H9 (cell line): ENCODE data around the gene ZNF362. TPM values are rescaled to one million over a fixed set of nuclear protein-coding genes. Genes with fewer than 3 reads are reported as not detected.

Experiments used
- DNase-seq: peaks from one replicate; pipeline ENCODE4 v3.0.0-alpha.2; 2017
- H2AFZ ChIP-seq: one replicate; pipeline ENCODE4 v1.6.1; 2013; ENCODE audit warnings: mild to moderate bottlenecking, low read length, control low read depth, moderate library complexity
- H2AK5ac ChIP-seq: 2 replicates; pipeline ENCODE4 v1.6.1; 2013; ENCODE audit warnings: low read length, control low read depth, mixed read lengths; ENCODE audit not compliant: insufficient read length
- H2BK120ac ChIP-seq: one replicate; pipeline ENCODE4 v1.6.1; 2013; ENCODE audit warnings: low read depth, mild to moderate bottlenecking, low read length, control low read depth, inconsistent platforms; ENCODE audit not compliant: poor library complexity, severe bottlenecking
- H2BK12ac ChIP-seq: 2 replicates; pipeline ENCODE4 v1.6.1; 2013; ENCODE audit warnings: low read length, control low read depth, mixed read lengths, low read depth; ENCODE audit not compliant: insufficient read length
- H2BK15ac ChIP-seq: 2 replicates; pipeline ENCODE4 v1.6.1; 2013; ENCODE audit warnings: low read depth, low read length, control low read depth
- H2BK20ac ChIP-seq: one replicate; pipeline ENCODE4 v1.6.1; 2013; ENCODE audit warnings: low read depth, mild to moderate bottlenecking, low read length, control low read depth, inconsistent platforms; ENCODE audit not compliant: poor library complexity, severe bottlenecking
- H2BK5ac ChIP-seq: 2 replicates; pipeline ENCODE4 v1.6.1; 2013; ENCODE audit warnings: low read length, control low read depth, mixed read lengths; ENCODE audit not compliant: insufficient read length
- H3K14ac ChIP-seq: 2 replicates; pipeline ENCODE4 v1.6.1; 2013; ENCODE audit warnings: low read length, control low read depth; ENCODE audit not compliant: insufficient read depth
- H3K18ac ChIP-seq: 2 replicates; pipeline ENCODE4 v1.6.1; 2013; ENCODE audit warnings: low read depth, mild to moderate bottlenecking, mixed read lengths, low read length, control low read depth; ENCODE audit not compliant: insufficient read length
- H3K23ac ChIP-seq: 2 replicates; pipeline ENCODE4 v1.6.1; 2013; ENCODE audit warnings: low read length, control low read depth, mixed read lengths, low read depth; ENCODE audit not compliant: insufficient read length
- H3K23me2 ChIP-seq: 2 replicates; pipeline ENCODE4 v1.6.1; 2013; ENCODE audit warnings: low read depth, mild to moderate bottlenecking, mixed read lengths, low read length, control low read depth; ENCODE audit not compliant: insufficient read length, poor library complexity, severe bottlenecking
- H3K27ac ChIP-seq: 2 replicates; pipeline ENCODE4 v1.5.1; 2013; ENCODE audit warnings: low read length, control low read depth, mixed read lengths, low read depth; ENCODE audit not compliant: insufficient read length
- H3K27me3 ChIP-seq: 2 replicates; pipeline ENCODE4 v1.6.1; 2013; ENCODE audit warnings: low read length, control low read depth, inconsistent platforms; ENCODE audit not compliant: insufficient read depth
- H3K4ac ChIP-seq: 2 replicates; pipeline ENCODE4 v1.6.1; 2013; ENCODE audit warnings: low read depth, mild to moderate bottlenecking, control low read depth, inconsistent platforms, low read length, moderate library complexity
- H3K4me1 ChIP-seq: 2 replicates; pipeline ENCODE4 v1.6.1; 2013; ENCODE audit warnings: low read length, control low read depth, inconsistent platforms; ENCODE audit not compliant: insufficient read depth
- H3K4me2 ChIP-seq: 2 replicates; pipeline ENCODE4 v1.6.1; 2013; ENCODE audit warnings: low read length, control low read depth, mixed read lengths; ENCODE audit not compliant: insufficient read length, insufficient read depth
- H3K56ac ChIP-seq: 2 replicates; pipeline ENCODE4 v1.6.1; 2013; ENCODE audit warnings: low read depth, mild to moderate bottlenecking, mixed read lengths, low read length, control low read depth; ENCODE audit not compliant: insufficient read length
- H3K79me1 ChIP-seq: 2 replicates; pipeline ENCODE4 v1.6.1; 2013; ENCODE audit warnings: low read depth, mild to moderate bottlenecking, moderate library complexity, low read length, control low read depth, inconsistent platforms; ENCODE audit not compliant: insufficient read depth, poor library complexity, severe bottlenecking
- H3K79me2 ChIP-seq: 2 replicates; pipeline ENCODE4 v1.6.1; 2013; ENCODE audit warnings: low read length, control low read depth, inconsistent platforms; ENCODE audit not compliant: insufficient read depth
- H3K9ac ChIP-seq: 2 replicates; pipeline ENCODE4 v1.6.1; 2013; ENCODE audit warnings: low read length, control low read depth, mixed read lengths; ENCODE audit not compliant: insufficient read length; ENCODE audit errors: extremely low read depth
- H3K9me3 ChIP-seq: one replicate; pipeline ENCODE4 v1.6.1; 2013; ENCODE audit warnings: low read depth, low read length, inconsistent platforms; ENCODE audit not compliant: control insufficient read depth
- H3T11ph ChIP-seq: one replicate; pipeline ENCODE4 v1.6.1; 2013; ENCODE audit warnings: mild to moderate bottlenecking, low read length, control low read depth, inconsistent platforms
- H4K20me1 ChIP-seq: one replicate; pipeline ENCODE4 v1.6.1; 2013; ENCODE audit not compliant: control insufficient read depth, insufficient read length, insufficient read depth
- H4K5ac ChIP-seq: 2 replicates; pipeline ENCODE4 v1.6.1; 2013; ENCODE audit warnings: low read depth, mild to moderate bottlenecking, mixed read lengths, low read length, control low read depth; ENCODE audit not compliant: insufficient read length
- H4K8ac ChIP-seq: replicated peaks from 2 replicates; pipeline ENCODE4 v1.6.1; 2013; ENCODE audit warnings: low read length, control low read depth, mixed read lengths, low read depth; ENCODE audit not compliant: insufficient read length
- H4K91ac ChIP-seq: 2 replicates; pipeline ENCODE4 v1.6.1; 2013; ENCODE audit warnings: low read depth, mild to moderate bottlenecking, moderate library complexity, mixed read lengths, low read length, control low read depth; ENCODE audit not compliant: insufficient read length
- H3K27ac Mint-ChIP-seq, 3 experiments: 2 replicates in 2 of 3; 3 replicates in 1 of 3; pipeline ENCODE4 v1.8.0; 2020 to 2021; ENCODE audit warnings: mixed read lengths in 3 of 3, mild to moderate bottlenecking in 1 of 3, moderate library complexity in 1 of 3
- H3K27me3 Mint-ChIP-seq: 2 replicates; pipeline ENCODE4 v1.8.0; 2021; ENCODE audit warnings: low read depth, mild to moderate bottlenecking, moderate library complexity, mixed read lengths
- H3K36me3 Mint-ChIP-seq, 3 experiments: 2 replicates in 2 of 3; 3 replicates in 1 of 3; pipeline ENCODE4 v1.8.0; 2020 to 2021; ENCODE audit warnings: low read depth in 3 of 3, mixed read lengths in 3 of 3; ENCODE audit not compliant: insufficient read depth in 1 of 3
- H3K4me1 Mint-ChIP-seq, 2 experiments: 2 replicates each; pipeline ENCODE4 v1.8.0; 2020; ENCODE audit warnings: mixed read lengths in 2 of 2
- H3K4me3 Mint-ChIP-seq, 2 experiments: 2 replicates in 1 of 2; 3 replicates in 1 of 2; pipeline ENCODE4 v1.8.0; 2020 to 2021; ENCODE audit warnings: mild to moderate bottlenecking in 2 of 2, mixed read lengths in 2 of 2, moderate library complexity in 1 of 2
- H3K9me3 Mint-ChIP-seq, 2 experiments: 2 replicates in 1 of 2; 3 replicates in 1 of 2; pipeline ENCODE4 v1.8.0; 2020; ENCODE audit warnings: mild to moderate bottlenecking in 2 of 2, mixed read lengths in 2 of 2, moderate library complexity in 1 of 2
- CTCF ChIP-seq: fragments of 200-600 bp; sonication (generic); conservative IDR thresholded peaks from 3 replicates; pipeline ENCODE4 v1.8.0; 2021; ENCODE audit warnings: antibody characterized with exemption, mild to moderate bottlenecking
- WGBS: extraction: QIAGEN DNeasy Blood & Tissue Kit; methylation state at CpG from one replicate; pipeline ENCODE4 v1.1.7; 2013; ENCODE audit warnings: missing lambda C conversion rate, low lambda C conversion rate, mixed read lengths; ENCODE audit not compliant: insufficient read length; ENCODE audit errors: extremely low coverage; 5-methylcytosine and 5-hydroxymethylcytosine counted together
- total RNA-seq: library from RNA; stranded (reverse); gene quantifications from 2 replicates; pipeline ENCODE4 v1.2.1, GENCODE V29; 2021

ZNF362 gene
- total RNA-seq, 1 experiment from 2014 or later = 18.7 TPM

- peaks cover 2% of the 10 kb centered on the region; the same call in 1 of the 2 replicates for H3K4me1 ChIP-seq
- H2BK5ac ChIP-seq = no peak overlapping the region
- H2BK12ac ChIP-seq = no peak overlapping the region
- no peak overlapping the region for H4K5ac ChIP-seq
- no peaks in the 10 kb centered on the region for H3K27me3 ChIP-seq
- H2BK15ac ChIP-seq = no peak overlapping the region
- no peak overlapping the region for H3K27ac ChIP-seq
- H3K79me2 ChIP-seq = no peaks in the 10 kb centered on the region
- H4K20me1 ChIP-seq = no peaks in the 10 kb centered on the region
- H3K14ac ChIP-seq = no peak overlapping the region
- no peak overlapping the region for H4K8ac ChIP-seq
- DNase-seq = no peak
- WGBS = no CpG with 5 or more reads among the region's 7 CpGs
- no peak overlapping the region for H3T11ph ChIP-seq
- no peak overlapping the region for H3K4me2 ChIP-seq
- TF ChIP-seq CTCF = no peak
- Mint-ChIP-seq H3K4me3 (no peak overlapping the region), H3K9me3 (no peaks in the 10 kb centered on the region), H3K36me3 (no peaks in the 10 kb centered on the region), H3K27me3 (peaks cover 15% of the 10 kb centered on the region), H3K4me1 (peaks cover 16 to 24% of the 10 kb centered on the region in 2 experiments), H3K27ac (no peak overlapping the region)
- no peak overlapping the region for H2AK5ac ChIP-seq
- no peak overlapping the region for H3K56ac ChIP-seq
- H3K79me1 ChIP-seq = no peaks in the 10 kb centered on the region
- H3K23ac ChIP-seq = no peak overlapping the region
- H2BK120ac ChIP-seq = no peak overlapping the region
- H3K9me3 ChIP-seq = no peaks in the 10 kb centered on the region
- H3K4ac ChIP-seq = no peak overlapping the region
- H2BK20ac ChIP-seq = no peak overlapping the region
- no peak overlapping the region for H3K18ac ChIP-seq
- H3K9ac ChIP-seq = no peak overlapping the region
- no peak overlapping the region for H4K91ac ChIP-seq
- no peaks in the 10 kb centered on the region for H3K23me2 ChIP-seq
- no peak overlapping the region for H2AFZ ChIP-seq
Measured at GRCh38 chr1:33231166-33231565, 25.1 kb upstream of the ZNF362 start.
